ENCODE measurements around the gene ALG2. TPM values are rescaled to one million over a fixed set of nuclear protein-coding genes. Genes with fewer than 3 reads are reported as not detected.
"Not testable (repeated sequence)": the region's sequence is repeated elsewhere in the genome, so short reads cannot be mapped to it uniquely, and the experiment has no call there.

ALG2 gene
- total and polyA plus RNA-seq, 5 donors from 2014 or later: 17.1 to 35.2 (median 29.2) TPM

DNA sequence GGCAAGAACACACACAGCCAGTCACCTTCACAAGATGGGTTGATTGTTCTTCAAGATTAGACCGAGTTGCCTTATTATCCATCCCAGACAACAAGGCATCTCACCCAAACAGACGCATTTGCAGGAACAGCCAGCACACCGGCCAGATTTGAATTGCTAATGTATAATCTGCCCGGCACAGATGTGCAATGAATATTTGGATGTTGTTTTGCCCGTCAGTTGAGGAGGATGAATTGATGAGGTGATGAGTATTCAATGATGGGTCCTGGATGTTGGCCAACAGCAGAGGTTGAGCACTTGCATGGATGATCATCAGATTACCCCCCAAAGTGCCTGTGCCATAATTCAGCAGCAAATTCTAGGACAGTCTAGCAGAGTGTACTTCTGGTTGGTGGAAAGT is 20.1 kb downstream of the ALG2 start:
- H3K4me3 ChIP-seq (ENCODE audit: low read depth, low read length): no peak overlapping the region
- no peaks in the 10 kb centered on the region for H3K36me3 ChIP-seq (ENCODE audit: control insufficient read depth, insufficient read depth, low read length)
- no peaks in the 10 kb centered on the region for H3K9me3 ChIP-seq (ENCODE audit: control insufficient read depth in 2 of 2, low read length in 2 of 2)
- no peak overlapping the region for H3K27ac Mint-ChIP-seq
- no peak overlapping the region for H3K4me3 Mint-ChIP-seq
- DNase-seq (no peak), ATAC-seq (ENCODE audit: low read depth in 2 of 2) (no peak)
- peaks cover 0 to under 1% (median 0%) of the 10 kb centered on the region in 4 donors for H3K4me1 Mint-ChIP-seq
- H3K27me3 ChIP-seq (ENCODE audit: control insufficient read depth, insufficient read depth, low read length): no peaks in the 10 kb centered on the region
- H3K9me3 Mint-ChIP-seq: peaks cover 0 to 10% (median 1%) of the 10 kb centered on the region in 7 donors
- H3K36me3 Mint-ChIP-seq: no peaks in the 10 kb centered on the region
- H3K27ac ChIP-seq (ENCODE audit: insufficient read depth, low read length, poor library complexity, severe bottlenecking): no peak overlapping the region
- H3K27me3 Mint-ChIP-seq: peaks cover 12% of the 10 kb centered on the region
- no peaks in the 10 kb centered on the region for H3K4me1 ChIP-seq (ENCODE audit: control insufficient read depth, insufficient read depth, low read length, poor library complexity, severe bottlenecking)

DNA sequence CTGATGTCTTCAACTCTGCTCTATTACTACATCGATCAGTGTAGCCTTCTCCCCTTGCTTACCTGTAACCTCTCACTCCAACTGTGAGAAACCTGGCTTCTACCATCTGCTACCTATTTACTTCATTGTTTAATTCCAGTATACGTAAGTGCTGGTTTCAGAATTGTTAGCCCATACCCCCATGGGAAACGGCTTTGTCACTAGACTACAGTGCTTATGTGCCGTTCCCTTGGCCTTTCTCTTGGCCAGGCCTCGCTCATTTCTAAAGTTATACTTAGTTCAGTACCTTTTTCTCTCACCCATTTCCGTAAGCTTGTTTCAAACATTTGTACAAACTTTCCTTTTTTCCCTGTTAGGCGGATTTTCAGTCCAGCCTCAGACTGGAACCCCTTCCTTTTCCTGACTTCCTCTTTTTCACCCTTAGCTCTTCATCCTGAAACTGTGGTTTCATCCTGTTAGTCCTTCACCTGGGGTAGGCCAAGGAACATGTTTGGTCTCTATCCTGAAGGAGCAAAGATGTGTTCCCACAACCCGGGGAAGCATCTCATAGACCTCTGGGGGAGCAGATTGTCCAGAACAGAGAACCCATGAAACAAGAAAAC is 21.7 kb downstream of the ALG2 start:
- Mint-ChIP-seq H3K4me1 (peaks cover 0 to 3% (median 0%) of the 10 kb centered on the region in 4 donors), H3K4me3 (no peak overlapping the region), H3K9me3 (peaks cover 0 to 3% (median 0%) of the 10 kb centered on the region in 7 donors), H3K27ac (no peak overlapping the region), H3K27me3 (peaks cover 4% of the 10 kb centered on the region), H3K36me3 (no peaks in the 10 kb centered on the region)
- Histone ChIP-seq H3K4me1 (ENCODE audit: control insufficient read depth, insufficient read depth, low read length, poor library complexity, severe bottlenecking) (no peaks in the 10 kb centered on the region), H3K27me3 (ENCODE audit: control insufficient read depth, insufficient read depth, low read length) (no peaks in the 10 kb centered on the region), H3K27ac (ENCODE audit: insufficient read depth, low read length, poor library complexity, severe bottlenecking) (no peak overlapping the region), H3K4me3 (ENCODE audit: low read depth, low read length) (no peak overlapping the region), H3K36me3 (ENCODE audit: control insufficient read depth, insufficient read depth, low read length) (no peaks in the 10 kb centered on the region), H3K9me3 (ENCODE audit: control insufficient read depth in 2 of 2, low read length in 2 of 2) (no peaks in the 10 kb centered on the region)
- ATAC-seq (ENCODE audit: low read depth in 2 of 2) (no peak), DNase-seq (no peak)

- H3K9me3 ChIP-seq (ENCODE audit: control insufficient read depth in 2 of 2, low read length in 2 of 2): no peaks in the 10 kb centered on the region
- H3K36me3 ChIP-seq (ENCODE audit: control insufficient read depth, insufficient read depth, low read length): no peaks in the 10 kb centered on the region
- no peak overlapping the region for H3K4me3 Mint-ChIP-seq
- H3K27ac Mint-ChIP-seq: no peak overlapping the region
- H3K27ac ChIP-seq (ENCODE audit: insufficient read depth, low read length, poor library complexity, severe bottlenecking): no peak overlapping the region
- no peak overlapping the region for H3K4me3 ChIP-seq (ENCODE audit: low read depth, low read length)
- DNase-seq (no peak), ATAC-seq (ENCODE audit: low read depth in 2 of 2) (no peak)
- peaks cover 0 to 3% (median 0%) of the 10 kb centered on the region in 4 donors for H3K4me1 Mint-ChIP-seq
- H3K27me3 ChIP-seq (ENCODE audit: control insufficient read depth, insufficient read depth, low read length): peaks cover 4% of the 10 kb centered on the region
- no peaks in the 10 kb centered on the region for H3K4me1 ChIP-seq (ENCODE audit: control insufficient read depth, insufficient read depth, low read length, poor library complexity, severe bottlenecking)
- H3K9me3 Mint-ChIP-seq: peaks cover 0 to 2% (median 0%) of the 10 kb centered on the region in 7 donors
- H3K27me3 Mint-ChIP-seq: peaks cover 8% of the 10 kb centered on the region
- H3K36me3 Mint-ChIP-seq: no peaks in the 10 kb centered on the region
Measured at GRCh38 chr9:99197987-99198386, 23.8 kb downstream of the ALG2 start.

GRCh38 chr9:99197124-99197630 is 24.6 kb downstream of the ALG2 start:
- H3K36me3 ChIP-seq (ENCODE audit: control insufficient read depth, insufficient read depth, low read length): no peaks in the 10 kb centered on the region
- ATAC-seq (ENCODE audit: low read depth in 2 of 2) (no peak), DNase-seq (no peak)
- H3K27ac ChIP-seq (ENCODE audit: insufficient read depth, low read length, poor library complexity, severe bottlenecking): no peak overlapping the region
- H3K4me3 Mint-ChIP-seq: no peak overlapping the region
- peaks cover 8% of the 10 kb centered on the region for H3K27me3 Mint-ChIP-seq
- H3K27ac Mint-ChIP-seq: no peak overlapping the region
- peaks cover 4% of the 10 kb centered on the region for H3K27me3 ChIP-seq (ENCODE audit: control insufficient read depth, insufficient read depth, low read length)
- peaks cover 0 to 3% (median 0%) of the 10 kb centered on the region in 4 donors for H3K4me1 Mint-ChIP-seq
- no peaks in the 10 kb centered on the region for H3K36me3 Mint-ChIP-seq
- no peaks in the 10 kb centered on the region for H3K4me1 ChIP-seq (ENCODE audit: control insufficient read depth, insufficient read depth, low read length, poor library complexity, severe bottlenecking)
- no peaks in the 10 kb centered on the region for H3K9me3 ChIP-seq (ENCODE audit: control insufficient read depth in 2 of 2, low read length in 2 of 2)
- peaks cover 0 to 2% (median 0%) of the 10 kb centered on the region in 7 donors for H3K9me3 Mint-ChIP-seq
- H3K4me3 ChIP-seq (ENCODE audit: low read depth, low read length): no peak overlapping the region

- not testable (repeated sequence) for H3K27me3 Mint-ChIP-seq; H3K4me3 ChIP-seq (ENCODE audit: low read depth, low read length); H3K4me1 Mint-ChIP-seq; ATAC-seq (ENCODE audit: low read depth in 2 of 2); H3K4me1 ChIP-seq (ENCODE audit: control insufficient read depth, insufficient read depth, low read length, poor library complexity, severe bottlenecking); H3K27ac ChIP-seq (ENCODE audit: insufficient read depth, low read length, poor library complexity, severe bottlenecking); H3K36me3 ChIP-seq (ENCODE audit: control insufficient read depth, insufficient read depth, low read length); H3K9me3 ChIP-seq (ENCODE audit: control insufficient read depth in 2 of 2, low read length in 2 of 2); H3K4me3 Mint-ChIP-seq; H3K36me3 Mint-ChIP-seq; DNase-seq; H3K27ac Mint-ChIP-seq; H3K9me3 Mint-ChIP-seq; H3K27me3 ChIP-seq (ENCODE audit: control insufficient read depth, insufficient read depth, low read length)
Measured at GRCh38 chr9:99196484-99196883, 25.3 kb downstream of the ALG2 start.

DNA sequence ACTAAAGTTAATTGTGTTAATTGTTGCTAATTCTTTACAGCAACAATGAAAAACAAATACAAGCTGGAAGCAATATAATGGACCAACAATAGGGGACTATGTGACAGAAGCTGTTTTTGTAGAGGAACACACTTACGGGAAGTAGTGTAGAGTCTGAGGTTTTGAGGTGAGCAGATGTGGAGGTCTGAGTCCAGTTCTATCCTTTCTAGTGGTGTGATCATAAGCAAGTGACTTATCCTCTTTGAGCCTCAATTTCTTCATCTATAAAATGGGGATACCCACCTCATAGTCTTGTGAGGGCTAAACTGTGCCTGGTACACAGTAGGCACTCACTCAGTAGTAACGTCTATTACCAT is 28.3 kb downstream of the ALG2 start:
- Mint-ChIP-seq H3K4me3 (no peak overlapping the region), H3K27me3 (peaks cover 14% of the 10 kb centered on the region), H3K9me3 (no peaks in the 10 kb centered on the region), H3K27ac (no peak overlapping the region), H3K36me3 (no peaks in the 10 kb centered on the region), H3K4me1 (peaks cover 0 to 3% (median 0%) of the 10 kb centered on the region in 4 donors)
- Histone ChIP-seq H3K27me3 (ENCODE audit: control insufficient read depth, insufficient read depth, low read length) (peaks cover 6% of the 10 kb centered on the region), H3K27ac (ENCODE audit: insufficient read depth, low read length, poor library complexity, severe bottlenecking) (no peak overlapping the region), H3K9me3 (ENCODE audit: control insufficient read depth in 2 of 2, low read length in 2 of 2) (no peaks in the 10 kb centered on the region), H3K4me3 (ENCODE audit: low read depth, low read length) (no peak overlapping the region), H3K36me3 (ENCODE audit: control insufficient read depth, insufficient read depth, low read length) (no peaks in the 10 kb centered on the region), H3K4me1 (ENCODE audit: control insufficient read depth, insufficient read depth, low read length, poor library complexity, severe bottlenecking) (no peaks in the 10 kb centered on the region)
- DNase-seq (peak in 1 of 3 donors; percentile 16), ATAC-seq (ENCODE audit: low read depth in 2 of 2) (no peak)

- Histone ChIP-seq H3K27ac (ENCODE audit: insufficient read depth, low read length, poor library complexity, severe bottlenecking) (no peak overlapping the region), H3K4me3 (ENCODE audit: low read depth, low read length) (no peak overlapping the region), H3K4me1 (ENCODE audit: control insufficient read depth, insufficient read depth, low read length, poor library complexity, severe bottlenecking) (no peaks in the 10 kb centered on the region), H3K27me3 (ENCODE audit: control insufficient read depth, insufficient read depth, low read length) (peaks cover 6% of the 10 kb centered on the region), H3K9me3 (ENCODE audit: control insufficient read depth in 2 of 2, low read length in 2 of 2) (no peaks in the 10 kb centered on the region), H3K36me3 (ENCODE audit: control insufficient read depth, insufficient read depth, low read length) (no peaks in the 10 kb centered on the region)
- DNase-seq (no peak), ATAC-seq (ENCODE audit: low read depth in 2 of 2) (no peak)
- Mint-ChIP-seq H3K4me1 (peaks cover 0 to 3% (median 0%) of the 10 kb centered on the region in 4 donors), H3K36me3 (no peaks in the 10 kb centered on the region), H3K27me3 (peaks cover 14% of the 10 kb centered on the region), H3K27ac (no peak overlapping the region), H3K4me3 (no peak overlapping the region), H3K9me3 (no peaks in the 10 kb centered on the region)
Measured at GRCh38 chr9:99192786-99193465, 28.8 kb downstream of the ALG2 start.
